Mononuclear cell (primary cell): ENCODE measurements around the gene ZNF12. TPM values are rescaled to one million over a fixed set of nuclear protein-coding genes. Genes with fewer than 3 reads are reported as not detected.
A peak's percentile ranks its signal among the peaks of the same experiment; 100 is the strongest.
"Not testable (repeated sequence)": the region's sequence is repeated elsewhere in the genome, so short reads cannot be mapped to it uniquely, and the experiment has no call there.

ENCODE experiments used
- H3K27me3 ChIP-seq: 2 replicates; pipeline ENCODE4 v1.6.0; 2011; ENCODE audit warnings: low read length, control low read depth; ENCODE audit not compliant: insufficient read depth
- H3K4me1 ChIP-seq: 2 replicates; pipeline ENCODE4 v1.5.1; 2011; ENCODE audit warnings: mild to moderate bottlenecking, low read length, control low read depth; ENCODE audit not compliant: insufficient read depth
- H3K4me3 ChIP-seq: 2 replicates; pipeline ENCODE4 v1.5.1; 2011; ENCODE audit warnings: mild to moderate bottlenecking, low read length, moderate library complexity
- H3K9me3 ChIP-seq: 2 replicates; pipeline ENCODE4 v1.5.1; 2011; ENCODE audit warnings: low read depth, mild to moderate bottlenecking, control low read depth, low read length
- total RNA-seq: library from RNA; depleted of rRNA; stranded (reverse); fragments of >200 nt; gene quantifications from one replicate; pipeline ENCODE4 v1.2.3, GENCODE V29; 2012

Gene ZNF12
- total RNA-seq, 1 donor = 17.0 TPM

DNA sequence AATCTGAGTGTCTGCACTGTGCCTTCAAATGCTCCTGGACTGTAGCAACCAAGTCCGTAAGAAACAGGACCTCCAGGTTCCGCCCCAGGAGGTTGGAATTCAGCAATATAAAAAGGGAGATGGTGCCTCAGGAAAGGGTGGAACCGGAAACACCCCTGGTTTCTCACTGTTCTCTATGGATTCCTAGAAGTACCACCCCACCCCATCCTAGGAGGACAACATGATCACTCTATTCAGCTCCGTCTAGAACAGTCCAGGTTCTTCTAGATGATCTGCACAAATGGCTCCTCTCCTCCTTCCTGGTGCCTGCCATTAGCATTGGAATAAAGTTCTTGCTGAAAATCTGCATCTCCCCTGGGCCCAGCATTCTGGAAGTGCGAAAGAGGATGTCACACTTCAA lies 7.6 kb upstream of the ZNF12 start:
- Histone ChIP-seq H3K27me3 (peaks cover 6% of the 10 kb centered on the region), H3K4me1 (no peaks in the 10 kb centered on the region), H3K4me3 (no peak overlapping the region), H3K9me3 (no peaks in the 10 kb centered on the region)

- Histone ChIP-seq H3K4me1 (peaks cover 19% of the 10 kb centered on the region), H3K9me3 (no peaks in the 10 kb centered on the region)
These were observed 3.1 kb upstream of the ZNF12 start for GRCh38 chr7:6709808-6710207.

GRCh38 chr7:6708304-6708703 lies 1.6 kb upstream of the ZNF12 start:
- H3K27me3 ChIP-seq = peaks cover 6% of the 10 kb centered on the region

More at GRCh38 chr7:6709808-6710207, 3.1 kb upstream of the ZNF12 start:
- peaks cover 6% of the 10 kb centered on the region for H3K27me3 ChIP-seq
- no peak overlapping the region for H3K4me3 ChIP-seq

GRCh38 chr7:6705959-6706665 lies 635 bp downstream of the ZNF12 start:
- no peaks in the 10 kb centered on the region for H3K9me3 ChIP-seq
- H3K4me1 ChIP-seq = peaks cover 34% of the 10 kb centered on the region
- H3K27me3 ChIP-seq = peaks cover 3% of the 10 kb centered on the region
- peak overlapping the region; percentile 90 for H3K4me3 ChIP-seq

More at GRCh38 chr7:6708304-6708703, 1.6 kb upstream of the ZNF12 start:
- Histone ChIP-seq H3K4me1 (peaks cover 25% of the 10 kb centered on the region), H3K9me3 (no peaks in the 10 kb centered on the region), H3K4me3 (no peak overlapping the region)

GRCh38 chr7:6701860-6702259 lies 4.9 kb downstream of the ZNF12 start:
- Histone ChIP-seq H3K9me3 (peaks cover 18% of the 10 kb centered on the region), H3K4me1 (peaks cover 28% of the 10 kb centered on the region), H3K27me3 (no peaks in the 10 kb centered on the region), H3K4me3 (no peak overlapping the region)

DNA sequence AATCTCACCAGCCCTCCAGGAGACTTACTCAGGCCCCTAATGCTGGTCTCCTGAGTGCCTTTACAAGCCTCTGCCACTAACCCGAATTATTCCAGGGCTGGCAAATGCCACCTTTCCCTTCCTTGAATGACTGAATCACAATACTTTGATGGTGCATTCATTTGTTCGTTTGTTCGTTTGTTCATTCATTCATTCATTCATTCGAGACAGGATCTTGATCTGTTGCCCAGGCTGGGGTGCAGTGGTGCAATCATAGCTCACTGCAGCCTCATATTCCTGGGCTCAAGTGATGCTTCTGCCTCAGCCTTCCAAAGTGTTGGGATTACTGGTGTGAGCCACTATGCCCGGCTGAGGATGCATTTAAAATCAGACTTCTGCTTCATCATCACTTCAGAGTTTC lies 6.0 kb downstream of the ZNF12 start:
- Histone ChIP-seq H3K27me3 (no peaks in the 10 kb centered on the region), H3K4me1 (peaks cover 25% of the 10 kb centered on the region), H3K9me3 (peaks cover 26% of the 10 kb centered on the region), H3K4me3 (no peak overlapping the region)

GRCh38 chr7:6691609-6692106 lies 15.1 kb downstream of the ZNF12 start:
- Histone ChIP-seq H3K4me1 (no peaks in the 10 kb centered on the region), H3K4me3 (no peak overlapping the region), H3K27me3 (no peaks in the 10 kb centered on the region), H3K9me3 (peaks cover 89% of the 10 kb centered on the region)

- no peaks in the 10 kb centered on the region for H3K4me1 ChIP-seq
These were observed 15.6 kb downstream of the ZNF12 start for GRCh38 chr7:6691103-6691502.

DNA sequence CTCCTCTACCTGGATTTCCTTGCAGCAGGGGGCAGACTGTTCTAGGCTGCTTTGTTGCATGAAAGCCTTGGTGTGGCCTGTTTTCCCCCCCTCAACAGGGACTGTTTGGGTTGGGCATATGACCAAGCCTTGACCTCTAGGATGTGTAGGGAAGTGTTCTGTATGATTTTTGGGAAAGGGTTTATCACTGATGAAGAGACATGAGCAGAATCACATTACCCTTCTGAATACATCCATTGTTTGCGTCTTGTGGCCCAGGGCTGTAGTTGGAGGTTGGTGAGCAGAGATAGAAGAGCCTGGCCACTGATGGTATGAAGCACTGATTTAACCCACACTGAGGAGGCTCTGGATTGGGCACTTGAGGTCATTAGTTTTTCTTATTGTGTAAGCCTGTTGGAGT lies 26.6 kb downstream of the ZNF12 start:
- Histone ChIP-seq H3K4me3 (no peak overlapping the region), H3K4me1 (no peaks in the 10 kb centered on the region), H3K9me3 (peaks cover 75% of the 10 kb centered on the region), H3K27me3 (no peaks in the 10 kb centered on the region)

More at GRCh38 chr7:6691103-6691502, 15.6 kb downstream of the ZNF12 start:
- H3K4me3 ChIP-seq = no peak overlapping the region
- peaks cover 86% of the 10 kb centered on the region for H3K9me3 ChIP-seq
- no peaks in the 10 kb centered on the region for H3K27me3 ChIP-seq

- H3K27me3 ChIP-seq = no peaks in the 10 kb centered on the region
- H3K9me3 ChIP-seq = peaks cover 62% of the 10 kb centered on the region
- no peaks in the 10 kb centered on the region for H3K4me1 ChIP-seq
- no peak overlapping the region for H3K4me3 ChIP-seq
These were observed 30.8 kb downstream of the ZNF12 start for GRCh38 chr7:6675807-6676405.

GRCh38 chr7:6670851-6671250 lies 35.9 kb downstream of the ZNF12 start:
- H3K9me3 ChIP-seq = peaks cover 30% of the 10 kb centered on the region
- not testable (repeated sequence) for H3K4me1 ChIP-seq, H3K4me3 ChIP-seq

DNA sequence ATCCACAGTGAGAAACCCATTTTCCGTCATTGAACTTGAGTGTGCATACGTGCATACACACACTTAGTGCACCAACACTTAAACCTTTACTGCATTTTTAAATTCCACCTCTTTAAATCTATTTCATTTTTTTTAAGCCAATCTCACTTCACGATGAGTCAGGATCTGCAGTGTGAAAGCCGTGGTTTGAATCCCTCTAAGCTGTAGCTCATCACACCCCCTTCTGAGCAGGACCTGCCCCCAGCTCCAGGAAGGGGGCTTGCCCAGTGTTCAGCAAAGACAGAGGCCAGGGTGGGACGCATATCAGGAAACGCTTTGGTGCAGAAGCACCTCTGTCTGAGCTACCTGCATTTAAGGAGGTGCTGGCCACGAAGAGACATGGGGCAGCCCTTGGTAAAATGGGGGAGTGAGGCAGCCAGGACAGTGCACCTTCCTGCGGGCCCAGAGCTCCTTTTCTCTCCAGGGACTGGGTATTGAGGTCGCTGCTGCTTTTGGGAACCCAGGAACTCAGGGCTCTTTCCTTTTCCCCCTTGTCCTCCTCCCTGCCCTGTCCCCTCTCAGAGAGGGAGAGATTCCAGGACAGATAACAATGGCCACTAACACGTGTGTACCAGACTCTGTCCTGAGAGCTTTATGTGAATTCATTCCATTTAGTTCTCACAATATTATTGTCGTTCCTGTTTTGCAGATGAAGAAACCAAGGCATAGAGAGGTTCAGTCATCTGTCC lies 48.0 kb downstream of the ZNF12 start:
- no peaks in the 10 kb centered on the region for H3K9me3 ChIP-seq

More at GRCh38 chr7:6670851-6671250, 35.9 kb downstream of the ZNF12 start:
- H3K27me3 ChIP-seq = not testable (repeated sequence)

DNA sequence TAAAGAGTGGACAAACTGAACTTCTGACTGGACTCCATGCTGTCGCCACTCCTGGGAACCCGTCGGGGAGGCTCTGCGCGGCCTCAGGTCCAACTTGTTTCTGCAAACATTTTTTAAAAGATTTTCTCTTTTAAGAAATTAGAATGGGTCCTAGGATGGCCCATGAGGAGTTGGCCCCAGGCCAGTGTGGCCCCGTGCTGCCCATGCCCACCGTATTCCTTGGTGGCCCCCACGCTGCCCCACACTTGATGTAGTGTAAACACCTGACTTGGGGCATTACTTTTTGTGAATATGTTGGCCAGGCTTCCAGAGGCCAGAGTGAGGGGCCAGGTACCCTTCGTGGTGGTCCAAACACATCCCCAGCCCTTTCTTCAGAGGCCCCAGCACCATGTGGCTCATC lies 50.3 kb downstream of the ZNF12 start:
- Histone ChIP-seq H3K4me1 (no peaks in the 10 kb centered on the region), H3K27me3 (no peaks in the 10 kb centered on the region), H3K9me3 (no peaks in the 10 kb centered on the region), H3K4me3 (no peak overlapping the region)

More for the DNA sequence above, 48.0 kb downstream of the ZNF12 start:
- Histone ChIP-seq H3K4me3 (no peak overlapping the region), H3K27me3 (no peaks in the 10 kb centered on the region), H3K4me1 (no peaks in the 10 kb centered on the region)

GRCh38 chr7:6655636-6656385 lies 50.9 kb downstream of the ZNF12 start:
- Histone ChIP-seq H3K27me3 (no peaks in the 10 kb centered on the region), H3K9me3 (no peaks in the 10 kb centered on the region), H3K4me3 (no peak overlapping the region), H3K4me1 (no peaks in the 10 kb centered on the region)
